NCI-H345 (cell line): ENCODE data around the gene ADAM19.

Experiments used
- DNase-seq: peaks from one replicate; lab custom pipeline; 2025; lab: John Stamatoyannopoulos, UW

ADAM19 gene

GRCh38 chr5:157563373-157563928 is 12.1 kb downstream of the ADAM19 start:
- DNase-seq = no peak

GRCh38 chr5:157562111-157562581 is 13.4 kb downstream of the ADAM19 start:
- DNase-seq = no peak

GRCh38 chr5:157561110-157561509 is 14.5 kb downstream of the ADAM19 start:
- no peak for DNase-seq

GRCh38 chr5:157559301-157559700 is 16.3 kb downstream of the ADAM19 start:
- no peak for DNase-seq

GRCh38 chr5:157558681-157559080 is 16.9 kb downstream of the ADAM19 start:
- no peak for DNase-seq

- peak; percentile 4 for DNase-seq
Measured at GRCh38 chr5:157558041-157558595, 17.5 kb downstream of the ADAM19 start.

- no peak for DNase-seq
Measured at GRCh38 chr5:157556615-157557418, 18.8 kb downstream of the ADAM19 start.

- no peak for DNase-seq
Measured at GRCh38 chr5:157555037-157555640, 20.4 kb downstream of the ADAM19 start.

GRCh38 chr5:157554179-157555036 is 21.2 kb downstream of the ADAM19 start:
- DNase-seq = no peak

- DNase-seq = no peak
Measured at GRCh38 chr5:157552650-157553049, 22.9 kb downstream of the ADAM19 start.

- no peak for DNase-seq
Measured at GRCh38 chr5:157550663-157551062, 24.9 kb downstream of the ADAM19 start.

- no peak for DNase-seq
Measured at GRCh38 chr5:157549954-157550549, 25.5 kb downstream of the ADAM19 start.

GRCh38 chr5:157549283-157549629 is 26.3 kb downstream of the ADAM19 start:
- DNase-seq = no peak

- peak; percentile 19 for DNase-seq
Measured at GRCh38 chr5:157548513-157549282, 26.9 kb downstream of the ADAM19 start.

GRCh38 chr5:157547941-157548512 is 27.5 kb downstream of the ADAM19 start:
- DNase-seq = no peak

GRCh38 chr5:157546456-157547100 is 29.0 kb downstream of the ADAM19 start:
- DNase-seq = no peak

GRCh38 chr5:157545610-157546310 is 29.8 kb downstream of the ADAM19 start:
- DNase-seq = no peak

- DNase-seq = no peak
Measured at GRCh38 chr5:157544623-157544989, 31.0 kb downstream of the ADAM19 start.
